Measurements from ENCODE around the gene TMEM41A.

DNA sequence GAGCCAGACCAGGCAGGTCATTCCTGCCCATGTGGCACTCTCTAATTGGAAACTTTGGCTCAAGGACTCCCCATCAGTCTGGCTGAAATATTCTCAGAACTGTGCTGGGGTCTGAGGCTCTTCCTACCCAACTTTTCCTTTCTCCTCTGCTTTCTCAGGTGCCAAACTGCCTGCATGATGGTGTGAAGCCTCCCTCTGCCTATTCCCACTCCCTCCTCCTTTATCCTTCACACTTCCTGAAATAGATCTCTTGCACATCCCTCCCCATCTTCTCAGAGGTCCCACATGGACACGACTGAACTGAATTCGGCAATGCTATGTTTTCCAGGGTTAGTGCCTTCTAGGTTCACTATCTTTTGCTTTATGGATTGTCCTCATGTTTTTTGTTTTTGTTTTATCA, 41.1 kb upstream of the TMEM41A start:
- TF ChIP-seq POLR2A (IDR thresholded peaks at IDR 0.05; ENCODE audit: low read length) (no peak), GATA1 (IDR thresholded peaks at IDR 0.05; ENCODE audit: low read depth, low read length) (no peak)
